HFFc6 (cell line): ENCODE data around the gene RBP5. TPM values are rescaled to one million over a fixed set of nuclear protein-coding genes. Genes with fewer than 3 reads are reported as not detected.
"Not testable (repeated sequence)": the region's sequence is repeated elsewhere in the genome, so short reads cannot be mapped to it uniquely, and the experiment has no call there.

ENCODE experiments used
- DNase-seq: peaks from one replicate; pipeline ENCODE4 v3.0.0-alpha.2; 2018
- H3K27ac Mint-ChIP-seq: 2 replicates; pipeline ENCODE4 v1.8.0; 2020; ENCODE audit warnings: mild to moderate bottlenecking, mixed read lengths
- H3K27me3 Mint-ChIP-seq: 2 replicates; pipeline ENCODE4 v1.8.0; 2021; ENCODE audit warnings: mild to moderate bottlenecking, moderate library complexity, mixed read lengths; ENCODE audit not compliant: insufficient read depth
- H3K36me3 Mint-ChIP-seq: 2 replicates; pipeline ENCODE4 v1.8.0; 2021; ENCODE audit warnings: low read depth, mixed read lengths
- H3K4me1 Mint-ChIP-seq: 2 replicates; pipeline ENCODE4 v1.8.0; 2020; ENCODE audit warnings: low read depth, mixed read lengths
- H3K4me3 Mint-ChIP-seq: 2 replicates; pipeline ENCODE4 v1.8.0; 2020; ENCODE audit warnings: mild to moderate bottlenecking, moderate library complexity, mixed read lengths
- H3K9me3 Mint-ChIP-seq: 2 replicates; pipeline ENCODE4 v1.8.0; 2020; ENCODE audit warnings: mild to moderate bottlenecking, mixed read lengths
- total RNA-seq, 6 experiments: library from RNA; stranded (reverse); fragmentation: NEBNext Ultra II Directional; extraction: Animal tissue kit (Norgen Biotek cat#: 25700); gene quantifications; 2 replicates in 1 of 6; 3 replicates in 5 of 6; pipeline ENCODE4 v1.2.3, GENCODE V29; 2021
- TF ChIP-seq, protein P1 (sequence below): fragments of 200-600 bp; sonication (generic); IDR thresholded peaks from 2 replicates; pipeline ENCODE4 v1.5.0; 2021; ENCODE audit warnings: antibody characterized with exemption, mild to moderate bottlenecking

RBP5 gene
- total RNA-seq, 6 experiments from 2014 or later, result not detected

- no peaks in the 10 kb centered on the region; the same call in 1 of the 2 replicates for H3K27me3 Mint-ChIP-seq
- H3K4me1 Mint-ChIP-seq, result peaks cover 33% of the 10 kb centered on the region
- no peak overlapping the region for H3K4me3 Mint-ChIP-seq
- no peak for DNase-seq
- peaks cover 11% of the 10 kb centered on the region for H3K9me3 Mint-ChIP-seq
- peaks cover 22% of the 10 kb centered on the region for H3K36me3 Mint-ChIP-seq
- TF ChIP-seq, protein P1, sequence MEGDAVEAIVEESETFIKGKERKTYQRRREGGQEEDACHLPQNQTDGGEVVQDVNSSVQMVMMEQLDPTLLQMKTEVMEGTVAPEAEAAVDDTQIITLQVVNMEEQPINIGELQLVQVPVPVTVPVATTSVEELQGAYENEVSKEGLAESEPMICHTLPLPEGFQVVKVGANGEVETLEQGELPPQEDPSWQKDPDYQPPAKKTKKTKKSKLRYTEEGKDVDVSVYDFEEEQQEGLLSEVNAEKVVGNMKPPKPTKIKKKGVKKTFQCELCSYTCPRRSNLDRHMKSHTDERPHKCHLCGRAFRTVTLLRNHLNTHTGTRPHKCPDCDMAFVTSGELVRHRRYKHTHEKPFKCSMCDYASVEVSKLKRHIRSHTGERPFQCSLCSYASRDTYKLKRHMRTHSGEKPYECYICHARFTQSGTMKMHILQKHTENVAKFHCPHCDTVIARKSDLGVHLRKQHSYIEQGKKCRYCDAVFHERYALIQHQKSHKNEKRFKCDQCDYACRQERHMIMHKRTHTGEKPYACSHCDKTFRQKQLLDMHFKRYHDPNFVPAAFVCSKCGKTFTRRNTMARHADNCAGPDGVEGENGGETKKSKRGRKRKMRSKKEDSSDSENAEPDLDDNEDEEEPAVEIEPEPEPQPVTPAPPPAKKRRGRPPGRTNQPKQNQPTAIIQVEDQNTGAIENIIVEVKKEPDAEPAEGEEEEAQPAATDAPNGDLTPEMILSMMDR, result no peak
- no peak overlapping the region for H3K27ac Mint-ChIP-seq
These were observed 18.0 kb downstream of the RBP5 start for GRCh38 chr12:7110661-7111060.

- peaks cover 19% of the 10 kb centered on the region for H3K36me3 Mint-ChIP-seq
- peak overlapping the region; percentile 96 for H3K27ac Mint-ChIP-seq
- peaks cover 33% of the 10 kb centered on the region for H3K4me1 Mint-ChIP-seq
- H3K4me3 Mint-ChIP-seq, result peak overlapping the region; percentile 90
- peaks cover 15% of the 10 kb centered on the region for H3K9me3 Mint-ChIP-seq
- TF ChIP-seq, protein P1, result 0 out of 2 replicates have a peak, but pooled peaks have one; percentile 5
- DNase-seq, result no peak
- H3K27me3 Mint-ChIP-seq, result no peaks in the 10 kb centered on the region; the same call in 1 of the 2 replicates
These were observed 19.1 kb downstream of the RBP5 start for GRCh38 chr12:7109572-7109920.

DNA sequence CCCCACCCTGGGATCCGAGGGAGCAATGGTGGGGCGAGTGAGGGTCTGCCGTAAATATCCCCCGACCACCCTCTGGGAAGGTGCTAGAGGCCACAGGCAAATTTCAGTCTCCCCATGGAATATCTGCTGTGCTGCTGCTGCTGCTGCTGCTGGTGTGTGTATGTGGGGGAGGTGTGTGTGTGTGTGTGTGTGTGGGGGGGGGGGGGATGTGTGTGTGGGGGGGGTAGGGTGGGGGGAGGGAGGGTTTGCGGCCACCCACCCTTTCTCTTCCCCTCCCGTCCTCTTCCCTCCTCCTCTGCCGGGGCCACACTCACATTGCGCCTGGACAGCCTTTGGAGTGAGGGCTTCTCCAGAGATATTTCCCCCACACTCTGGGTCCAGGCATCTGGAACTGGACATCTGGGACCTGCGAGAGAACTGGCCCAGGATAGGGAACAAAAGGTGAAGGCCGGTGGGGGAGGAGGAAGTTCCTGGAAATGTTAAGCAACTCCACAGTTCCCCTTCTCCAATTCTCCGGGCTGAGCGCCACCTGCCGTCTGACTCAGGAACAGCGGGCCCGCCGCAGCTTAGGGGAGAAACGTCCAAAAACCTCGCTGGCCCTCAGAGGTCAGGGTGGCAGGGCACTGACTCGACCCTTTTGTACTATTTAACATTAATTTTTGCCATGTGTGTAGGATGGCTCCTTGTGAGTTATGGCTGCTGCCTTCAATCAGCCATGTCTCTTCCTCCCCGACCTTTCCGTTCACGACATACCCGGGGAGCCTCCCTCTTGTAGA is 19.7 kb downstream of the RBP5 start, which contains the start of gene C1RL:
Gene C1RL, minus strand, starts transcription at position 419 of the 776 bp plus-strand sequence. Its CDS starts 34 bp downstream, at position 385.
- Mint-ChIP-seq H3K36me3 (peaks cover 16% of the 10 kb centered on the region), H3K9me3 (peaks cover 15% of the 10 kb centered on the region), H3K4me3 (peak within 1 kb of the TSS; percentile 90), H3K27ac (peak within 1 kb of the TSS; percentile 96), H3K27me3 (no peaks in the 10 kb centered on the region; the same call in 1 of the 2 replicates), H3K4me1 (peaks cover 33% of the 10 kb centered on the region)
- peak; percentile 69 for DNase-seq
- TF ChIP-seq, protein P1, result peak; percentile 98

DNA sequence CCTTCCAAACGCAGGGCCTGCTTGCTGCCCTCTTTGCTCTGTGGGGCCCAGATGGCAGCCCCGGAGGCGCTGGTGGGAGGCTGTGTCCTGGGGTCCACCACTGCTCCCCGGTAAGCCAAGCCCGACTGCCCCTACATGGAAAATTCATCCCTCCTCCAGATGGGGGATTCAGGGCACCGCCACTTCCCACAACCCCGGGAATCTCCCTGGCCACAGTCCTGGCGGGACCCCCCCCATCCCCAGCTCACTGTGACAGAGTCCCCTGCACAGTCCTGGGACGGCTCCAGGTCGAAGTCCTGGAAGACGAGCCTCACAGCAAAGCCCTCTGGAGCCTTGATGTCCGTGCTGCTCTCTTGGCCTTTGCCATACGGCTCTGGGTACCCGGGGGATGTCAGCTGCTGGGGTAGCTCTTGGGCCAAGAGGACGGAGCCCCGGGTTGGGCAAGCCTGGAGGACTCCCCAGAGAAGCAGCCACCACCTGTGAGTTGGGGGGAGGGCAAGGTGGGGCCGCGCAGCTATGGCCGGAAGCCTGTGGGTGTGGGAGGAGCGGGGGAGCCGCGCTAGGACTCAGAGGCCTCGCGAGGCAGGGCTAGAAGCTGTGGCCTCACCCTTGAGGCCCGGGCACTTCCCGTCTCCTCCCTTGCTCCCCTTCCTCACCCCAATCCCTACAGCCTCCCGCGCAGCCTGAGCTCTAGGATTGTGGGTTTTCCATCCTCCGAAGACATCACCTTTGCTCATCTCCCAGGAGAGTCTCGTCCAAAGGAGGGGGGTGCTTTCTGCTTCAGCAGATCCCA is 20.5 kb downstream of the RBP5 start:
- peaks cover 15% of the 10 kb centered on the region for H3K9me3 Mint-ChIP-seq
- peak; percentile 62 for DNase-seq
- peaks cover 33% of the 10 kb centered on the region for H3K4me1 Mint-ChIP-seq
- no peaks in the 10 kb centered on the region; the same call in 1 of the 2 replicates for H3K27me3 Mint-ChIP-seq
- peak overlapping the region; percentile 96 for H3K27ac Mint-ChIP-seq
- TF ChIP-seq, protein P1, result 0 out of 2 replicates have a peak, but pooled peaks have one; percentile 6
- H3K36me3 Mint-ChIP-seq, result peaks cover 20% of the 10 kb centered on the region
- peak overlapping the region; percentile 90 for H3K4me3 Mint-ChIP-seq

DNA sequence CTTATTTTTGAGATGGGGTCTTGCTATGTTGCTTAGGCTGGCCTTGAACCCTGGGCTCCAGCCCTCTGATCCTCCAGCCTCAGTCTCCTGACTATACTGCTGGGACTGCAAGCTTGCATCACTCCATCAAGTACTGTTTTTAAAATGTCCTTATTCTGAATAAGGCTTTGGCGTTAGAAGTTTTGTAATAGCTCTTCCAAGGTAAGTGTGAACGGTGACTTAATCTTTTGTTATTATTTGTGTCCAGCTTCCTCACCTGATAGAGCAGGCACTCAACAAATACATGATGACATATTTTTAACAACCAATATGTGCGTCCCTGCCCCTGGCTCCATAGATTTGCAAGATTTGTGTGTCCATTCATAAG is 21.1 kb downstream of the RBP5 start:
- Mint-ChIP-seq H3K9me3 (peaks cover 15% of the 10 kb centered on the region), H3K4me1 (peaks cover 33% of the 10 kb centered on the region), H3K4me3 (peak overlapping the region; percentile 90), H3K27ac (peak overlapping the region; percentile 96), H3K36me3 (peaks cover 20% of the 10 kb centered on the region), H3K27me3 (no peaks in the 10 kb centered on the region; the same call in 1 of the 2 replicates)
- DNase-seq, result no peak
- TF ChIP-seq, protein P1, result no peak

DNA sequence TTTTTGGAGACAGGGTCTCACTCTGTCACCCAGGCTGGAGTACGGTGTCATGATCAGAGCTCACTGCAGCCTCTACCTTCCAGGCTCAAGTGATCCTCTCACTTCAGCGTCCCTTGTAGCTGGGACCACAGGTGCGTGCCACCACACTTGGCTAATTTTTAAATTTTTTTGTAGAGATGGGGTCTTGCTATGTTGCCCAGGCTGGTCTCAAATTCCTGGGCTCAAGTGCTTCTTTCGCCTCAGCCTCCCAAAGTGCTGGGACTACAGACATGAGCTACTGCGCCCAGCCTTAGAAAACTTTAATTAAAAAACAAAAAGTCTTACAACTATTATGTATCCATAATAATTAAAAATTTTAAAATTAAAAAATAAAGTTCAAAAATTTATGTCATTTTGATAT is 21.5 kb downstream of the RBP5 start:
- peaks cover 33% of the 10 kb centered on the region for H3K4me1 Mint-ChIP-seq
- not testable (repeated sequence) for H3K27ac Mint-ChIP-seq

More for the DNA sequence above, 21.5 kb downstream of the RBP5 start:
- H3K36me3 Mint-ChIP-seq, result peaks cover 20% of the 10 kb centered on the region
- not testable (repeated sequence) for H3K27me3 Mint-ChIP-seq, DNase-seq
- peak overlapping the region; percentile 20; the same call in 1 of the 2 replicates for H3K4me3 Mint-ChIP-seq
- peaks cover 15% of the 10 kb centered on the region for H3K9me3 Mint-ChIP-seq
